ENCODE measurements around the gene SAMD3.

Gene SAMD3

DNA sequence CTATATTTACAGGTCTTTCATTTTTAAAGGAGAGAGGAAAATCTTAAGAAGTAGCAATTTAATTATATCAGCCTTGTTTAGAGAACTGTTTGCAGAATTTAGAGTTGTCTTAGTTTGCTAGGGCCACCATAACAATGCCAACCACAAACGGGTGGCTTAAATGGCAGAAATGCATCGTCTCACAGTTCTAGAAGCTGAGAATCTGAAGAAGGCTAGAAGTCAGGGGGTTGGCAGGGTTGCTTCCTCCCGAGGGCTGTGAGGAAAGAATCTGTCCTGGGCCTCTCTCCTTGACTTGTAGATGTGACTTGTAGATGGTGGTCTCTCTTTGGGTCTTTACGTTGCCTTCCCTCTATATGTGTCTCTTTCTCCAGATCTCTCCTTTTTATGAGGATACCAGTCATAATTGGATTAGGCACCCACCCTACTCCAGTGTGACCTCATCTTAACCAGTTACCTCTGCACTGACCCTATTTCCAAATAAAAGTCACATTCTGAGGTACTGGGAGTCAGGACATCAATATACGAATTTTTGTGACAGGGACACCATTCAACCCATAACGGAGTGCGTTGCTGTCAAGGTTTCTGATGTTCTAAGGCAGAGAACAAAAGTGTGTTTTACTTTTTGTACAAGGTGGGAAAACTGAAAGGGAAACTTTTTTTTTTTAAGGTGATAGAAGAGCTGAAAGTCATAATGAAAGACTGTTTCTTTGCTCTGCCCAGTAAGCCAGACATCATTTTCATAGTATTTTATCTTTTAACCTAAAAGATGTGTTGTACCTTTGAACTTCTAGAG, 84.4 kb downstream of the SAMD3 start:
- DNase-seq (no peak), ATAC-seq (ENCODE audit: insufficient read depth, low read depth) (no peak)
- H3K4me2 ChIP-seq (ENCODE audit: insufficient read depth, low read length), result no peak overlapping the region
- H3K27me3 ChIP-seq (ENCODE audit: insufficient read depth, low read length, poor library complexity), result no peaks in the 10 kb centered on the region
- H3K9ac ChIP-seq (ENCODE audit: low read depth, low read length), result no peak overlapping the region
- no peak overlapping the region for H2AFZ ChIP-seq (ENCODE audit: low read depth, low read length)
- H3K27ac ChIP-seq (ENCODE audit: low read length), result no peak overlapping the region
- no peaks in the 10 kb centered on the region for H4K20me1 ChIP-seq (ENCODE audit: insufficient read depth, low read length)
- TF ChIP-seq, protein P1, sequence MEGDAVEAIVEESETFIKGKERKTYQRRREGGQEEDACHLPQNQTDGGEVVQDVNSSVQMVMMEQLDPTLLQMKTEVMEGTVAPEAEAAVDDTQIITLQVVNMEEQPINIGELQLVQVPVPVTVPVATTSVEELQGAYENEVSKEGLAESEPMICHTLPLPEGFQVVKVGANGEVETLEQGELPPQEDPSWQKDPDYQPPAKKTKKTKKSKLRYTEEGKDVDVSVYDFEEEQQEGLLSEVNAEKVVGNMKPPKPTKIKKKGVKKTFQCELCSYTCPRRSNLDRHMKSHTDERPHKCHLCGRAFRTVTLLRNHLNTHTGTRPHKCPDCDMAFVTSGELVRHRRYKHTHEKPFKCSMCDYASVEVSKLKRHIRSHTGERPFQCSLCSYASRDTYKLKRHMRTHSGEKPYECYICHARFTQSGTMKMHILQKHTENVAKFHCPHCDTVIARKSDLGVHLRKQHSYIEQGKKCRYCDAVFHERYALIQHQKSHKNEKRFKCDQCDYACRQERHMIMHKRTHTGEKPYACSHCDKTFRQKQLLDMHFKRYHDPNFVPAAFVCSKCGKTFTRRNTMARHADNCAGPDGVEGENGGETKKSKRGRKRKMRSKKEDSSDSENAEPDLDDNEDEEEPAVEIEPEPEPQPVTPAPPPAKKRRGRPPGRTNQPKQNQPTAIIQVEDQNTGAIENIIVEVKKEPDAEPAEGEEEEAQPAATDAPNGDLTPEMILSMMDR (IDR thresholded peaks at IDR 0.05; ENCODE audit: borderline replicate concordance, extremely low read depth, low read length, poor library complexity, severe bottlenecking), result no peak
- TF ChIP-seq EZH2 (IDR thresholded peaks at IDR 0.05; ENCODE audit: borderline replicate concordance, low read depth, low read length, severe bottlenecking), result no peak
- no peaks in the 10 kb centered on the region for H3K36me3 ChIP-seq (ENCODE audit: insufficient read depth, low read length)
- H3K4me1 ChIP-seq (ENCODE audit: insufficient read depth, low read length), result no peaks in the 10 kb centered on the region
- H3K79me2 ChIP-seq (ENCODE audit: insufficient read depth, low read length), result no peaks in the 10 kb centered on the region
- H3K9me3 ChIP-seq (ENCODE audit: insufficient read depth, low read length, severe bottlenecking), result no peaks in the 10 kb centered on the region
- no peak overlapping the region for H3K4me3 ChIP-seq (ENCODE audit: low read depth in 1 of 2, low read length in 2 of 2)

DNA sequence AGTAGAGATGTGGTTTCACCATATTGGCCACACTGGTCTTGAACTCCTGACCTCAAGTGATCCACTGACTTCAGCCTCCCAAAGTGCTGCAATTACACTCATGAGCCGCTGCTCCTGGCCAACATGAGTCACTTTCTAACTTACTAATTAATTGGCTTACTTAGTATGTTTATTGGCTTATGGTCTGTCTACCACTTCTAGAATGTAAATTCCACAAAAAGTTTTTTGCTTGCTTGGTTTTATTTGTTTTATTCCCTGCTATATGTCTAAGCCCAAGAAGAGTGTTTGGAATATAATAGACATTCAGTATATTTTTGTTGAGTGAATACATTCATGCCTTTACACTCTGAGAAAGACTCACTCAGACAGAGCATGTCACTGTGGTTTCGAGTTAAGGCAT, 86.0 kb downstream of the SAMD3 start:
- no peak overlapping the region for H3K4me3 ChIP-seq (ENCODE audit: low read depth in 1 of 2, low read length in 2 of 2)
- DNase-seq, result no peak
- no peaks in the 10 kb centered on the region for H3K9me3 ChIP-seq (ENCODE audit: insufficient read depth, low read length, severe bottlenecking)
- H4K20me1 ChIP-seq (ENCODE audit: insufficient read depth, low read length), result no peaks in the 10 kb centered on the region
- no peaks in the 10 kb centered on the region for H3K27me3 ChIP-seq (ENCODE audit: insufficient read depth, low read length, poor library complexity)
- no peak overlapping the region for H3K4me2 ChIP-seq (ENCODE audit: insufficient read depth, low read length)
- TF ChIP-seq, protein P1 (IDR thresholded peaks at IDR 0.05; ENCODE audit: borderline replicate concordance, extremely low read depth, low read length, poor library complexity, severe bottlenecking), result no peak
- no peak for TF ChIP-seq EZH2 (IDR thresholded peaks at IDR 0.05; ENCODE audit: borderline replicate concordance, low read depth, low read length, severe bottlenecking)
- no peak overlapping the region for H3K9ac ChIP-seq (ENCODE audit: low read depth, low read length)
- H2AFZ ChIP-seq (ENCODE audit: low read depth, low read length), result no peak overlapping the region
- H3K79me2 ChIP-seq (ENCODE audit: insufficient read depth, low read length), result no peaks in the 10 kb centered on the region
- H3K4me1 ChIP-seq (ENCODE audit: insufficient read depth, low read length), result no peaks in the 10 kb centered on the region
- no peaks in the 10 kb centered on the region for H3K36me3 ChIP-seq (ENCODE audit: insufficient read depth, low read length)
- no peak overlapping the region for H3K27ac ChIP-seq (ENCODE audit: low read length)
- no peak for ATAC-seq (ENCODE audit: insufficient read depth, low read depth)

DNA sequence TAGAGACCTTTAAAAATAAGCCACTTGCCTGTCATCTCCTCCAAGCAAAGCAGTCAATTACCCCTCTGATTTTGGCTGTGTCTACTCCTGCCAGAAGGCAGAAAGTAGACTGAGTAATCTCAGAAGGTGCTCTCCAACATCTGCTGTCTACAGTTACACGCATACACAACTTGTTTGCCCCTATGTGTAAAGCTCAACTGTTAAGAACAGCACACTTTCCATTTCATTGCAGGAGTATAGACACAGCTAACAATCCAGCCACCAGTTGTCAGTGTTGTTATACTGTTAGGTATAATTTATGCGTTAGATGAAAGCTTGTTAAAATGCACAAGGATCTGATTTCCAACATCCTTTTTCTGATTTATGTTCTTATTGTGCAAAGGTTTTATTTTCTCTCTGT, 88.2 kb downstream of the SAMD3 start:
- Histone ChIP-seq H3K4me3 (ENCODE audit: low read depth in 1 of 2, low read length in 2 of 2) (no peak overlapping the region), H4K20me1 (ENCODE audit: insufficient read depth, low read length) (no peaks in the 10 kb centered on the region), H3K9ac (ENCODE audit: low read depth, low read length) (no peak overlapping the region), H3K27me3 (ENCODE audit: insufficient read depth, low read length, poor library complexity) (no peaks in the 10 kb centered on the region), H3K27ac (ENCODE audit: low read length) (no peak overlapping the region), H3K9me3 (ENCODE audit: insufficient read depth, low read length, severe bottlenecking) (no peaks in the 10 kb centered on the region), H3K79me2 (ENCODE audit: insufficient read depth, low read length) (no peaks in the 10 kb centered on the region), H2AFZ (ENCODE audit: low read depth, low read length) (no peak overlapping the region), H3K4me2 (ENCODE audit: insufficient read depth, low read length) (no peak overlapping the region), H3K36me3 (ENCODE audit: insufficient read depth, low read length) (no peaks in the 10 kb centered on the region), H3K4me1 (ENCODE audit: insufficient read depth, low read length) (no peaks in the 10 kb centered on the region)
- TF ChIP-seq, protein P1 (IDR thresholded peaks at IDR 0.05; ENCODE audit: borderline replicate concordance, extremely low read depth, low read length, poor library complexity, severe bottlenecking), result no peak
- TF ChIP-seq EZH2 (IDR thresholded peaks at IDR 0.05; ENCODE audit: borderline replicate concordance, low read depth, low read length, severe bottlenecking), result no peak
- no peak for DNase-seq
- no peak for ATAC-seq (ENCODE audit: insufficient read depth, low read depth)

Measured in DND-41 (cell line).